ENCODE data around the gene CPNE1. TPM values are rescaled to one million over a fixed set of nuclear protein-coding genes. Genes with fewer than 3 reads are reported as not detected.

Gene CPNE1
- total RNA-seq, 1 experiment from 2014 or later, result 333 TPM

DNA sequence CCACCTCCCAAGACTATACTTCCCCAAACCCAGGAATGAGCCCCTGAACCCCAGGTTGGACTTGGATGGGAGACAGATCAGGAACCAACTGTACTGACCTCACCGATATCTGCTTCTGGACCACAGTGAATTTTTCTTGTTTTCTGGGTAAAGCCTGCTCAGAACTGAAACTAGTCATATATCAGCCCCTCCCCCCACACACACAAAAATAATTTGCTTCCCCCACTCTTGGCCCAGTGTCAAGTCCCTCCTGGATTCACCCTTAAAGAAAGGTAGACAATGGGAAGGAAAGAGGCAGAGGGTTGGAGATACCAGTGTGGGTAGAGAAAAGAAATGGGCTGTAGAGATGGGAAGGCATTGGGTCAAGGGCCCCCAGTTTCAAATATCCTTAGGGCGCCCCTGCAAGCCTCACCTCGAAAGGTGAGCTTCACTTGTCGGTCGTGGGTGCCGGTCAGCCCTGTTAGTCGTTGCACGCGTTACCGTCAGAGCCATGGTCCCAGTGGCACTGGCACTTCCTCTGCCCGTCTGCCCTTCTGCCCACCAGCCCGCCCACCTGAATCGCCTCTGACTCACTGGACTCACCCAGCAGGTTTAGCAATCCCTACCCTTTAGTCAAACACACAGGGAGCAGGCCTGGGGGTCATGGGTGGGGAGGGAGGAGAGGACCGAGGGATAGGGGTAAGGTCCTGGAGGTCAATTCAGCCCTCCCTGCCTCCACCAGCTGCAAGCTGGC is 57.5 kb downstream of the CPNE1 start (continued):
- TF ChIP-seq, protein P1, sequence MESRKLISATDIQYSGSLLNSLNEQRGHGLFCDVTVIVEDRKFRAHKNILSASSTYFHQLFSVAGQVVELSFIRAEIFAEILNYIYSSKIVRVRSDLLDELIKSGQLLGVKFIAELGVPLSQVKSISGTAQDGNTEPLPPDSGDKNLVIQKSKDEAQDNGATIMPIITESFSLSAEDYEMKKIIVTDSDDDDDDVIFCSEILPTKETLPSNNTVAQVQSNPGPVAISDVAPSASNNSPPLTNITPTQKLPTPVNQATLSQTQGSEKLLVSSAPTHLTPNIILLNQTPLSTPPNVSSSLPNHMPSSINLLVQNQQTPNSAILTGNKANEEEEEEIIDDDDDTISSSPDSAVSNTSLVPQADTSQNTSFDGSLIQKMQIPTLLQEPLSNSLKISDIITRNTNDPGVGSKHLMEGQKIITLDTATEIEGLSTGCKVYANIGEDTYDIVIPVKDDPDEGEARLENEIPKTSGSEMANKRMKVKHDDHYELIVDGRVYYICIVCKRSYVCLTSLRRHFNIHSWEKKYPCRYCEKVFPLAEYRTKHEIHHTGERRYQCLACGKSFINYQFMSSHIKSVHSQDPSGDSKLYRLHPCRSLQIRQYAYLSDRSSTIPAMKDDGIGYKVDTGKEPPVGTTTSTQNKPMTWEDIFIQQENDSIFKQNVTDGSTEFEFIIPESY (IDR thresholded peaks at IDR 0.05; ENCODE audit: extremely low read depth, insufficient replicate concordance, low read length), result peak; percentile 56
- TF ChIP-seq RAD21 (IDR thresholded peaks at IDR 0.05; ENCODE audit: low read depth), result no peak
- TF ChIP-seq, protein P2, sequence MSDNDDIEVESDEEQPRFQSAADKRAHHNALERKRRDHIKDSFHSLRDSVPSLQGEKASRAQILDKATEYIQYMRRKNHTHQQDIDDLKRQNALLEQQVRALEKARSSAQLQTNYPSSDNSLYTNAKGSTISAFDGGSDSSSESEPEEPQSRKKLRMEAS (IDR thresholded peaks at IDR 0.05), result peak; percentile 75
- TF ChIP-seq EGR1 (IDR thresholded peaks at IDR 0.05; ENCODE audit: low read depth), result peak; percentile 96
- peak; percentile 78 for TF ChIP-seq POLR2AphosphoS5 (IDR thresholded peaks at IDR 0.05; ENCODE audit: low read depth, low read length)
- TF ChIP-seq CBX3 (IDR thresholded peaks at IDR 0.05; ENCODE audit: low read depth), result peak; percentile 68; the same call in 1 of the 2 replicates
- peak; percentile 96 for TF ChIP-seq SP1 (IDR thresholded peaks at IDR 0.05; ENCODE audit: low read depth)
- peak; percentile 89 for TF ChIP-seq JUND (IDR thresholded peaks at IDR 0.05)

DNA sequence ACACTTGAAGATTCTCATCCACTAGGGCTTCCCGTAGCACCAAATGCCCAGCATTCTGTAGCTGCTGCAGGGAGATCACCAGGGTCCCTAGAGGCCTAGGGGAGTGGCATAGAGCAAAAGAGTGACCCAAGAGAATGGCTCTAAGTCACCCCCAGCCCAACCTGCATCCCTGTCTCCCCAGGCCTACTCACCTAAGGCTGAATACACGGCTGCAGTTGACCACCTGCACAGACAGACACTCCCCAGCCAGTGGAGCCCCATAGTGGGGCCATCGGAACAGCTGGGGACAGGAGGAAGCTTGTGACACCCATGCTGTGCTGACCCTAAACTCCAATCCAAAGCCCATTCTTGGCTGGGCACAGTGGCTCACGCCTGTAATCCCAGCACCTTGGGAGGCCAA is 58.6 kb downstream of the CPNE1 start:
- H2AFZ ChIP-seq (ENCODE audit: low read depth, low read length, poor library complexity, severe bottlenecking), result no peak overlapping the region
- no peak overlapping the region for H3K4me2 ChIP-seq (ENCODE audit: low read length)
- H4K20me1 ChIP-seq (ENCODE audit: insufficient read depth), result no peaks in the 10 kb centered on the region
- TF ChIP-seq ZFX (IDR thresholded peaks at IDR 0.05) (no peak), FOSL1 (IDR thresholded peaks at IDR 0.05; ENCODE audit: low read depth) (no peak), YY1 (IDR thresholded peaks at IDR 0.05; ENCODE audit: extremely low read depth, insufficient replicate concordance, low read depth, low read length) (no peak), EGR1 (IDR thresholded peaks at IDR 0.05; ENCODE audit: low read depth) (no peak), ZNF274 (IDR thresholded peaks at IDR 0.05; ENCODE audit: low read depth, low read length) (no peak)
- TF ChIP-seq, protein P1 (IDR thresholded peaks at IDR 0.05; ENCODE audit: extremely low read depth, insufficient replicate concordance, low read length), result no peak
- TF ChIP-seq, protein P3, sequence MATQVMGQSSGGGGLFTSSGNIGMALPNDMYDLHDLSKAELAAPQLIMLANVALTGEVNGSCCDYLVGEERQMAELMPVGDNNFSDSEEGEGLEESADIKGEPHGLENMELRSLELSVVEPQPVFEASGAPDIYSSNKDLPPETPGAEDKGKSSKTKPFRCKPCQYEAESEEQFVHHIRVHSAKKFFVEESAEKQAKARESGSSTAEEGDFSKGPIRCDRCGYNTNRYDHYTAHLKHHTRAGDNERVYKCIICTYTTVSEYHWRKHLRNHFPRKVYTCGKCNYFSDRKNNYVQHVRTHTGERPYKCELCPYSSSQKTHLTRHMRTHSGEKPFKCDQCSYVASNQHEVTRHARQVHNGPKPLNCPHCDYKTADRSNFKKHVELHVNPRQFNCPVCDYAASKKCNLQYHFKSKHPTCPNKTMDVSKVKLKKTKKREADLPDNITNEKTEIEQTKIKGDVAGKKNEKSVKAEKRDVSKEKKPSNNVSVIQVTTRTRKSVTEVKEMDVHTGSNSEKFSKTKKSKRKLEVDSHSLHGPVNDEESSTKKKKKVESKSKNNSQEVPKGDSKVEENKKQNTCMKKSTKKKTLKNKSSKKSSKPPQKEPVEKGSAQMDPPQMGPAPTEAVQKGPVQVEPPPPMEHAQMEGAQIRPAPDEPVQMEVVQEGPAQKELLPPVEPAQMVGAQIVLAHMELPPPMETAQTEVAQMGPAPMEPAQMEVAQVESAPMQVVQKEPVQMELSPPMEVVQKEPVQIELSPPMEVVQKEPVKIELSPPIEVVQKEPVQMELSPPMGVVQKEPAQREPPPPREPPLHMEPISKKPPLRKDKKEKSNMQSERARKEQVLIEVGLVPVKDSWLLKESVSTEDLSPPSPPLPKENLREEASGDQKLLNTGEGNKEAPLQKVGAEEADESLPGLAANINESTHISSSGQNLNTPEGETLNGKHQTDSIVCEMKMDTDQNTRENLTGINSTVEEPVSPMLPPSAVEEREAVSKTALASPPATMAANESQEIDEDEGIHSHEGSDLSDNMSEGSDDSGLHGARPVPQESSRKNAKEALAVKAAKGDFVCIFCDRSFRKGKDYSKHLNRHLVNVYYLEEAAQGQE (IDR thresholded peaks at IDR 0.05; ENCODE audit: low read depth), result no peak
- H3K27me3 ChIP-seq (ENCODE audit: insufficient read depth, low read length), result no peaks in the 10 kb centered on the region
- no peak overlapping the region for H3K9ac ChIP-seq (ENCODE audit: low read length)
- DNase-seq (ENCODE audit: low read depth, low spot score) (no peak), ATAC-seq (no peak)
- intact Hi-C loops (cut with micrococcal nuclease), result loop anchor here (5.0 kb wide), 1 partner anchor 59 kb away; no protein-coding TSS in a partner anchor
- no peaks in the 10 kb centered on the region for H3K36me3 ChIP-seq (ENCODE audit: control insufficient read depth in 1 of 2, insufficient read depth in 2 of 2, low read length in 2 of 2)
- no peaks in the 10 kb centered on the region for H3K9me2 ChIP-seq (ENCODE audit: insufficient read depth)
- RAD21 ChIA-PET (ENCODE audit: low non-redundant PET in 1 of 2, low total read pairs in 2 of 2, uncharacterized antibody in 2 of 2, unreplicated experiment in 2 of 2), result interaction anchor here in 1 of 2 experiments (0.7 kb wide), 1 partner anchor 55 kb away, joined by 3 read pairs; no protein-coding TSS in a partner anchor
- H3K27ac ChIP-seq (ENCODE audit: low read depth, low read length), result no peak overlapping the region
- no TSS peak for BruUV-seq (replicated peaks)
- CTCF ChIA-PET, result interaction anchor here (2.1 kb wide), 1 partner anchor 13 kb away, joined by 10 read pairs; no protein-coding TSS in a partner anchor
- H3K4me1 ChIP-seq (ENCODE audit: control insufficient read depth in 1 of 2, insufficient read depth in 2 of 2, low read length in 2 of 2), result peaks cover 24 to 41% of the 10 kb centered on the region in 2 experiments
- POLR2A ChIA-PET, result no interaction called here
- no peaks in the 10 kb centered on the region for H3K79me2 ChIP-seq (ENCODE audit: insufficient read depth, low read length)
- no peak overlapping the region for H3K4me3 ChIP-seq (replicated peaks in 1 of 2; ENCODE audit: low read depth in 1 of 2, low read length in 2 of 2)
- no peaks in the 10 kb centered on the region for H3K9me3 ChIP-seq (ENCODE audit: control insufficient read depth in 1 of 2, insufficient read depth in 1 of 2, low read depth in 1 of 2, low read length in 2 of 2)

Data from HCT116 (cell line).